Omental fat pad (tissue), 4 donors: ENCODE data around the gene SSRP1. TPM values are rescaled to one million over a fixed set of nuclear protein-coding genes. Genes with fewer than 3 reads are reported as not detected.

Source experiments
- ATAC-seq: fragments of 150-250 bp; one replicate; pipeline ENCODE4 v1.9.1; 2016; ENCODE audit warnings: mild to moderate bottlenecking, moderate library complexity; ENCODE audit not compliant: low FRiP score
- DNase-seq: peaks from one replicate; pipeline ENCODE4 v3.0.0-alpha.2; 2019; ENCODE audit warnings: low spot score
- total RNA-seq, 4 donors: library from RNA; depleted of rRNA; stranded (reverse); fragments of >200 nt; gene quantifications; one replicate each; pipeline ENCODE4 v1.1.0, GENCODE V29; 2016
- TF ChIP-seq, protein P1 (sequence below), 3 donors: fragments of 450-650 bp; IDR thresholded peaks; one replicate each; pipeline ENCODE4 v1.5.1; 2016 to 2017; ENCODE audit warnings: antibody characterized with exemption in 3 of 3, mild to moderate bottlenecking in 3 of 3, moderate library complexity in 2 of 3

The SSRP1 gene
- total RNA-seq, 4 donors from 2014 or later = 53.5 to 81.8 (median 61.2) TPM

- DNase-seq = no peak
- no peak for ATAC-seq
- TF ChIP-seq, protein P1, sequence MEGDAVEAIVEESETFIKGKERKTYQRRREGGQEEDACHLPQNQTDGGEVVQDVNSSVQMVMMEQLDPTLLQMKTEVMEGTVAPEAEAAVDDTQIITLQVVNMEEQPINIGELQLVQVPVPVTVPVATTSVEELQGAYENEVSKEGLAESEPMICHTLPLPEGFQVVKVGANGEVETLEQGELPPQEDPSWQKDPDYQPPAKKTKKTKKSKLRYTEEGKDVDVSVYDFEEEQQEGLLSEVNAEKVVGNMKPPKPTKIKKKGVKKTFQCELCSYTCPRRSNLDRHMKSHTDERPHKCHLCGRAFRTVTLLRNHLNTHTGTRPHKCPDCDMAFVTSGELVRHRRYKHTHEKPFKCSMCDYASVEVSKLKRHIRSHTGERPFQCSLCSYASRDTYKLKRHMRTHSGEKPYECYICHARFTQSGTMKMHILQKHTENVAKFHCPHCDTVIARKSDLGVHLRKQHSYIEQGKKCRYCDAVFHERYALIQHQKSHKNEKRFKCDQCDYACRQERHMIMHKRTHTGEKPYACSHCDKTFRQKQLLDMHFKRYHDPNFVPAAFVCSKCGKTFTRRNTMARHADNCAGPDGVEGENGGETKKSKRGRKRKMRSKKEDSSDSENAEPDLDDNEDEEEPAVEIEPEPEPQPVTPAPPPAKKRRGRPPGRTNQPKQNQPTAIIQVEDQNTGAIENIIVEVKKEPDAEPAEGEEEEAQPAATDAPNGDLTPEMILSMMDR (IDR thresholded peaks at IDR 0.05) = no peak
Measured at GRCh38 chr11:57358991-57359390, 23.3 kb upstream of the SSRP1 start.

GRCh38 chr11:57358543-57358961 lies 22.9 kb upstream of the SSRP1 start:
- ATAC-seq (peak; percentile 69), DNase-seq (no peak)
- TF ChIP-seq, protein P1 (IDR thresholded peaks at IDR 0.05) = no peak

DNA sequence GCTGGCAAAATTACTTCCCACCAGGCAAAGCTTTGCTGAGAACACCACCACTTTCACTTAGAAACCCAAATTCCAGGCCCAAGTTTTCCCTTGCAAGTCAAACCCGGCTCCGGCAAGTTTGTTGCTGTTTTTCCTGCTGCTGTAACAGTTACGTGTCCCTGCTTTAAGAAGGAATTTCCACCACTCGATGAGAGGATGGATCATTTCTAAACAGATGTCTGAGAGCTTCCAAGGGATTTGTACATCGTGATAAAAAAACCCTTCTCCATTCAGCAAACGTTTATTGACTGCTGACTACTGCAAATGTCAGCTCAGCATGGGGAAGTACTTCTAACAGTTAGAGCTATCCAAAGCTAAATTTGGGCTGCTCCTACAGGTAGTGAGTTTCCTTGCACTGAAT lies 22.2 kb upstream of the SSRP1 start:
- TF ChIP-seq, protein P1 (IDR thresholded peaks at IDR 0.05) = no peak
- DNase-seq (no peak), ATAC-seq (peak; percentile 35)

DNA sequence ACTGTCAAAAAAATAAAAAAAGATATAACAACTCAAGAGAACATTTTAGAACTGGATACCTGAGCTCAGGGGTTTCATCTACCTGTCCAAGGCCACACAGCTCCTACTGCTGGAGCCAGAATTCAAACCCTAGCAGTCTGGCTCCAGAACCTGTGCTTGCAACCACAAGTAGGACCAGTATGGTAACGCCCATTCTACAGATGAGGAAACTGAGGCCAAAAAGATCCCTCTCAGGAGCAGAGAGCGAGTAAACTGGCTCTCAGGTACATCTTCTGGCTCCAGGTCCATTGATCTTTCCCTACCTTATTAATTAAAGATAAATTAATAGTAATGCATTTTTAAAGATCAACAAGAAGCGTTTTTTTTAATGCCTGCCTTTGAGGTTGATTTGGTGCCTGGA lies 21.6 kb upstream of the SSRP1 start:
- ATAC-seq (no peak), DNase-seq (no peak)

GRCh38 chr11:57356268-57356667 lies 20.6 kb upstream of the SSRP1 start:
- no peak for ATAC-seq
- no peak for DNase-seq
- TF ChIP-seq, protein P1 (IDR thresholded peaks at IDR 0.05) = no peak

More for the DNA sequence above, 21.6 kb upstream of the SSRP1 start:
- TF ChIP-seq, protein P1 (IDR thresholded peaks at IDR 0.05) = no peak

GRCh38 chr11:57354699-57355098 lies 19.0 kb upstream of the SSRP1 start:
- DNase-seq = no peak
- TF ChIP-seq, protein P1 (IDR thresholded peaks at IDR 0.05) = no peak
- no peak for ATAC-seq

DNA sequence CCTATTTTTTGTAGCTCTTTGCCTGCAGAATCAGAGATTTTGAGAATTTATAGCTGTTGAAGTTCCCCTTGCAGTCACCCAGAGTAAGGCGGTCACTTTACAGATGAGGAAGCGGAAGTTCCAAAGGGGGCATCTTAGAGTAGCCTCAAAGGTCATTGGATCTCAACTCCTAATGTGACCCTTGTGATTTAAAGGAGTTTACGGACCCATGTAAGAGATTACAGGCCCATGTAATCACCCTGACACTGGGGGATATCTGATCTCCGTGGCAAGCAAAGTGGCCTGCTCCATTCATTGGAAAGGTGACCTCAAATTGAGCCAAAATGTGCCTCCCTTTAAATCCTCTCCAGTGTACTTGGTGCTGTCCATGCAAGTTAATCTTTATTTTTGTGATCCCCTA lies 18.2 kb upstream of the SSRP1 start:
- no peak for ATAC-seq
- no peak for DNase-seq
- TF ChIP-seq, protein P1 (IDR thresholded peaks at IDR 0.05) = no peak
